Uterus (tissue), 4 donors: ENCODE measurements around the gene CACNB3. TPM values are rescaled to one million over a fixed set of nuclear protein-coding genes. Genes with fewer than 3 reads are reported as not detected.

Experiments used
- DNase-seq, 2 donors: peaks; one replicate each; pipeline ENCODE4 v3.0.0-alpha.2; 2019 to 2020
- H3K27ac ChIP-seq, 2 donors: fragments of 200-600 bp; sonication (generic); 1 replicate in 1 of 2; 2 replicates in 1 of 2; pipeline ENCODE4 v1.5.1; 2016 to 2018
- H3K27me3 ChIP-seq, 2 donors: fragments of 200-600 bp; sonication (generic); one replicate each; pipeline ENCODE4 v1.5.1; 2018 to 2019; ENCODE audit warnings: control low read depth in 1 of 2
- H3K36me3 ChIP-seq, 2 donors: fragments of 200-600 bp; sonication (generic); one replicate each; pipeline ENCODE4 v1.5.1; 2019; ENCODE audit warnings: control low read depth in 1 of 2
- H3K4me1 ChIP-seq, 2 donors: fragments of 200-600 bp; sonication (generic); one replicate each; pipeline ENCODE4 v1.5.1; 2018 to 2019; ENCODE audit warnings: control low read depth in 1 of 2
- H3K4me3 ChIP-seq, 2 donors: fragments of 200-600 bp; sonication (generic); 1 replicate in 1 of 2; 2 replicates in 1 of 2; pipeline ENCODE4 v1.5.1; 2018 to 2019; ENCODE audit warnings: mild to moderate bottlenecking in 1 of 2
- H3K9me3 ChIP-seq, 2 donors: fragments of 200-600 bp; sonication (generic); one replicate each; pipeline ENCODE4 v1.5.1; 2019; ENCODE audit warnings: control low read depth in 1 of 2
- POLR2A ChIP-seq, 2 donors: fragments of 450-650 bp; IDR thresholded peaks; one replicate each; pipeline ENCODE4 v1.6.1; 2016; ENCODE audit warnings: antibody characterized with exemption in 2 of 2, mild to moderate bottlenecking in 1 of 2, moderate library complexity in 1 of 2
- intact Hi-C: fragments of 100-400 bp; cut with DNase I; formaldehyde crosslinking; loops from one replicate; pipeline ENCODE4 v1.15.1; 2023; ENCODE audit warnings: low total_unique reads
- total RNA-seq, 4 donors: library from RNA; depleted of rRNA in 3 of 4; stranded (reverse); fragments of >200 nt in 3 of 4; gene quantifications; one replicate each; pipeline versions ENCODE4 v1.1.0 to v1.2.4, GENCODE V29; 2014 to 2023
- TF ChIP-seq, protein P1 (sequence below), 4 experiments: fragments of 200-600 bp in 2 of 4; fragments of 450-650 bp in 2 of 4; sonication (generic) in 2 of 4; IDR thresholded peaks; one replicate each; pipeline ENCODE4 v1.5.1; 2016 to 2019; ENCODE audit warnings: antibody characterized with exemption in 4 of 4, mild to moderate bottlenecking in 2 of 4, moderate library complexity in 1 of 4
- donor health status: DM: yes; HTN: yes; CAD: no.

Gene CACNB3
- total RNA-seq, 4 donors from 2014 or later: 5.9 to 62.2 (median 22.7) TPM

DNA sequence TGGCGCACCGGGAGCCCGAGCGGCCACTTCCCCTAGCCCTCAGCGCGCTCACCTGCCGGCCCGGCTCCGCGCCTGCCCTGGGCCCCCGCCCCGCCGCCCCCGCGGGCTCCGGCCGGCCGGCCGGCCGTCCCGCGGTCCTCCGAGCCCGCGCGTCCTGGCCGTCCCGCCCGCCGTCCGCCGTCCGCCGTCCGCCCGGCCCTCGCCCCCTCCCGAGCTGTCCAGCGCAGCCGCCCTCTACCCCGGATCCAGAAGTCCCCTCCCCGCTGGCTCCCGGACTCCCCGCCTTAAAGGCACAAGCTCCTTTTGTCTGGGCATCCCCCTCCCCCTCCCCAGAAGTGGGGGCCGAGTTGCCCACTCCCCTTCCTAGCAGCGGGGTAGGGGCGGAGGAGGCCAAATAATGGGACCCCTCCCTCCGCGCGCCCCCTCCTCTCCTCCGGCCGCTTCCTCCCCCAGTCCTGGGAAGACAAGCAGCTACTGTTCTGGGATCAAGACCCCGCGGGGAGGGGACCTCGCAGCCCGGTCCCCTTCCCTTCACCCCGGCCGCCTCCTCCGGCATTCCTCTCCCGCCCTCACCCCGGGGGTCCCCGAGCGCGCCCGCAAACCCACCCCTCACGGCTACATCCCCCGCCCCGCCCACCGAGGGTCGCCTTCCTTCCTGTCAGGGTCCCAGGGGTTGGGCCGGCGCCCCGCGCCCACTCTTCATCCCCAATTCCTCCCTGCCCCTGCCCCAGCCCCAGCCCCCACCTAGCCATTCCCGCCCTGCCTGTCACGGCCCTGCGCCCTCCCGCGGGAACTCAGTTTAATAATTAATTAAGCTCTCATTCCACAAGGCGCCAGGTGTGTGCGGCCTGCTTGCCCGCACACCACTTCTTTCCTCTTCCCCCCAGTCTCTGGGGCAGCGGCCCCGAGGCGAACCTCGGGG is 29.2 kb upstream of the CACNB3 start, which contains the start of gene ADCY6:
Gene ADCY6 (minus strand): TSS at position 236 of the 922 bp plus-strand sequence. CDS start 5,655 bp downstream, outside the sequence.
- Histone ChIP-seq H3K27me3 (no peaks in the 10 kb centered on the region), H3K4me3 (peak within 1 kb of the TSS; percentile 81 to 95), H3K9me3 (no peaks in the 10 kb centered on the region), H3K36me3 (no peaks in the 10 kb centered on the region), H3K4me1 (no peaks in the 10 kb centered on the region), H3K27ac (peak within 1 kb of the TSS; percentile 91 to 95)
- peak; percentile 76 to 80 for DNase-seq
- TF ChIP-seq POLR2A (IDR thresholded peaks at IDR 0.05): peak; percentile 19 to 49
- TF ChIP-seq, protein P1, sequence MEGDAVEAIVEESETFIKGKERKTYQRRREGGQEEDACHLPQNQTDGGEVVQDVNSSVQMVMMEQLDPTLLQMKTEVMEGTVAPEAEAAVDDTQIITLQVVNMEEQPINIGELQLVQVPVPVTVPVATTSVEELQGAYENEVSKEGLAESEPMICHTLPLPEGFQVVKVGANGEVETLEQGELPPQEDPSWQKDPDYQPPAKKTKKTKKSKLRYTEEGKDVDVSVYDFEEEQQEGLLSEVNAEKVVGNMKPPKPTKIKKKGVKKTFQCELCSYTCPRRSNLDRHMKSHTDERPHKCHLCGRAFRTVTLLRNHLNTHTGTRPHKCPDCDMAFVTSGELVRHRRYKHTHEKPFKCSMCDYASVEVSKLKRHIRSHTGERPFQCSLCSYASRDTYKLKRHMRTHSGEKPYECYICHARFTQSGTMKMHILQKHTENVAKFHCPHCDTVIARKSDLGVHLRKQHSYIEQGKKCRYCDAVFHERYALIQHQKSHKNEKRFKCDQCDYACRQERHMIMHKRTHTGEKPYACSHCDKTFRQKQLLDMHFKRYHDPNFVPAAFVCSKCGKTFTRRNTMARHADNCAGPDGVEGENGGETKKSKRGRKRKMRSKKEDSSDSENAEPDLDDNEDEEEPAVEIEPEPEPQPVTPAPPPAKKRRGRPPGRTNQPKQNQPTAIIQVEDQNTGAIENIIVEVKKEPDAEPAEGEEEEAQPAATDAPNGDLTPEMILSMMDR (IDR thresholded peaks at IDR 0.05): no peak
- intact Hi-C loops: no loop called here

GRCh38 chr12:48789858-48790326 is 28.4 kb upstream of the CACNB3 start:
- peak overlapping the region; percentile 81 to 95 for H3K4me3 ChIP-seq
- no peak for DNase-seq
- intact Hi-C loops: no loop called here
- H3K4me1 ChIP-seq: no peaks in the 10 kb centered on the region
- H3K27ac ChIP-seq: peak overlapping the region; percentile 91 to 95
- no peaks in the 10 kb centered on the region for H3K36me3 ChIP-seq
- H3K9me3 ChIP-seq: no peaks in the 10 kb centered on the region
- H3K27me3 ChIP-seq: no peaks in the 10 kb centered on the region
- no peak for TF ChIP-seq POLR2A (IDR thresholded peaks at IDR 0.05)
- TF ChIP-seq, protein P1 (IDR thresholded peaks at IDR 0.05): no peak

GRCh38 chr12:48793696-48794095 is 24.6 kb upstream of the CACNB3 start:
- H3K4me3 ChIP-seq: no peak overlapping the region
- intact Hi-C loops: no loop called here
- DNase-seq: no peak
- TF ChIP-seq POLR2A (IDR thresholded peaks at IDR 0.05): no peak
- TF ChIP-seq, protein P1 (IDR thresholded peaks at IDR 0.05): no peak
- H3K4me1 ChIP-seq: no peaks in the 10 kb centered on the region
- H3K27ac ChIP-seq: no peak overlapping the region
- no peaks in the 10 kb centered on the region for H3K9me3 ChIP-seq
- no peaks in the 10 kb centered on the region for H3K27me3 ChIP-seq
- H3K36me3 ChIP-seq: no peaks in the 10 kb centered on the region

GRCh38 chr12:48794870-48795269 is 23.4 kb upstream of the CACNB3 start:
- Histone ChIP-seq H3K4me1 (no peaks in the 10 kb centered on the region), H3K27ac (no peak overlapping the region), H3K9me3 (no peaks in the 10 kb centered on the region), H3K27me3 (no peaks in the 10 kb centered on the region), H3K36me3 (no peaks in the 10 kb centered on the region), H3K4me3 (no peak overlapping the region)
- TF ChIP-seq POLR2A (IDR thresholded peaks at IDR 0.05): no peak
- TF ChIP-seq, protein P1 (IDR thresholded peaks at IDR 0.05): no peak
- intact Hi-C loops: loop anchor here (5.0 kb wide), 1 partner anchor 43 kb away; no protein-coding TSS in a partner anchor
- no peak for DNase-seq
